Cardiac septum (tissue), 1 donor: ENCODE measurements around the gene VMAC. TPM values are rescaled to one million over a fixed set of nuclear protein-coding genes. Genes with fewer than 3 reads are reported as not detected.

Experiments
- DNase-seq: peaks from one replicate; pipeline ENCODE4 v3.0.0-alpha.2; 2020; ENCODE audit warnings: low spot score
- intact Hi-C: fragments of 100-400 bp; cut with DNase I; formaldehyde crosslinking; loops from one replicate; pipeline ENCODE4 v1.14.0; 2022
- total RNA-seq: library from RNA; stranded (reverse); fragmentation: NEBNext Ultra II Directional; extraction: Animal tissue kit (Norgen Biotek cat#: 25700); gene quantifications from one replicate; pipeline ENCODE4 v1.2.1, GENCODE V29; 2021
- donor health status: DM: no; HTN: no; CAD: no.

The VMAC gene
- total RNA-seq, 1 donor from 2014 or later = 2.4 TPM

DNA sequence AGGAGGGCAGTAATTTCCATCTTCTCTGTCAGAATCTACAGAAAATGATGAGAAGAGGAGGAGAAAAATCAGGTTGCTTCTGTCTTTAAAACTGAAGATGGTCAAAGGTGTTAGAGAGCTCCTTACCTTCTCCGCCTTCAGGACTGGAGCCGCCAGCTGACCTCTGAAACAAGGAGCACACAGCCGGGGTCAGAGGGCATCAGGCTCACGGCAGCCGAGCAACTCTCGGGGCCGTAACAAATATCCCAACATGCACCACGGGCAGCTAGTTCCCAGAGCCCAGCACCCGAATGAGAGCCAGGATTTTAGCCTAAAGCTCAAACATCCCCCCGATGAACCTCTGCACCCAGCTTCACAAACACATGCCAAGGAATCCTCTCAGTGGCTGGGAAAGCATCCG, 37.0 kb downstream of the VMAC start:
- intact Hi-C loops = no loop called here
- no peak for DNase-seq

DNA sequence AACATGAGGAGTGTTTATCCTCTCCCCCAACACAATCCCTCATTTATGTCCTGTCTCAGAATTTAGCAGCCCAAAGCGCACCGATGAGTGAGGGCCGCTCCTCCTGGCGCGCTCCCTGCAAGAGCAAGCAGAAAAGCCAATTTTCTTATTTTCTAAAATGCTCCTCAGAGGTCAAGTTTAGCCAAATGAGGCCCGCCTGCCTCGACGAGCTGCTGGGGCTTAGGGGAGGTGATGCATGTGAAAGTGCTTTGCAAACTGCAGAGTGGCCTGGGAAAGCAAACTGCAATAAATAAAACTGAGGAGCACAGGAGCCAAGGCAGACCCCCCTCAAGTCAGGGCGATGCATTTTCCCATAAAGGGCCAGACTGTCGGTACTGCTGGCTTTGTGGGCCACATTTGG, 38.4 kb downstream of the VMAC start:
- intact Hi-C loops = no loop called here
- no peak for DNase-seq

DNA sequence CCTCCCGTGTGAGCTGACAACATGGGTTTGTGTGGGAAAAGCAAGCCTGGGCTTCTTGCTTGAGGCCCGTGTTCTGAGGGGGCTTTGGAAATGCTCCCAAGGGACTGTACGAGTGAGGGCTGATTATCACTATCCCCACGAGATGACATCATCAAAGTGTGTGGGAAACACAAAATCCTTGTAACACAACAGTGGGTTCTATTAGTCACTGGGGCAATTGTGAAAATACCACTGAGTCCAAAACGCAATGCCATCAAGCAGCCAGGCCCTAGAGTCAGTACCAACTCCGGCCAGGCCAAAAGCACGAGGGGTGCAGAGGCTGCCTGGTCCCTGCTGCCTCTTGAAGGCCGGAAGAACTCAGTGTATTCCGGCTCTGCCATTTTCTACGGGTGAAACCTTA, 39.0 kb downstream of the VMAC start:
- no peak for DNase-seq
- intact Hi-C loops = no loop called here

- peak; percentile 80 for DNase-seq
- intact Hi-C loops = no loop called here
Measured at GRCh38 chr19:5947435-5947834, 42.8 kb downstream of the VMAC start.

GRCh38 chr19:5948752-5949564, 44.3 kb downstream of the VMAC start:
- no peak for DNase-seq
- intact Hi-C loops = no loop called here

DNA sequence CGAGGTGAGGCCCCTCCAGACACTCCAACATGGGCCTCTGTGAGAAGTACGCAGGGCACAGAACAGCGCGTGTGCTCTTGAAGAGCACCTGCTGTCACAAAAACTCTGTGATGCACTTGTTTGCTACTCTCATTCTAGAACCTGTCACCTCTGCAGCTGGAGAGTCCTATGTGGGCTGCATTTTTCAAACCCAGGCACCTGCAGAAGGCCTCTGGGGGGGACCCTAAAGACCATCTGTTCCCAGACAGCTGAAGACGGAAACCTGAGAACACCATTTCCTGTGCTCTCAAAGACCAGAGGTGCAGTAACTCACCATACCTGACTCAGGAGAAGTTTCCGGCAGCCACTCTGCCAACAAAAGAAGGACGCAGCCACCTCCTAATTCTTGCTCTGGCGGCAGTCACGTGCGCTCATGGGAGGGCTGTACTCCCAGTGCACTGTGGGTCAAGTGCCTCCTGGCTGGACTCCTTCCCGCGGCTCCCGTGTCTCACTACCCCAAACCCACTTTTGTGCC, 45.2 kb downstream of the VMAC start:
- peak; percentile 79 for DNase-seq
- intact Hi-C loops = no loop called here

- DNase-seq = no peak
- intact Hi-C loops = no loop called here
Measured at GRCh38 chr19:5950741-5951140, 46.1 kb downstream of the VMAC start.

- no peak for DNase-seq
- intact Hi-C loops = no loop called here
Measured at GRCh38 chr19:5951338-5951861, 46.7 kb downstream of the VMAC start.

DNA sequence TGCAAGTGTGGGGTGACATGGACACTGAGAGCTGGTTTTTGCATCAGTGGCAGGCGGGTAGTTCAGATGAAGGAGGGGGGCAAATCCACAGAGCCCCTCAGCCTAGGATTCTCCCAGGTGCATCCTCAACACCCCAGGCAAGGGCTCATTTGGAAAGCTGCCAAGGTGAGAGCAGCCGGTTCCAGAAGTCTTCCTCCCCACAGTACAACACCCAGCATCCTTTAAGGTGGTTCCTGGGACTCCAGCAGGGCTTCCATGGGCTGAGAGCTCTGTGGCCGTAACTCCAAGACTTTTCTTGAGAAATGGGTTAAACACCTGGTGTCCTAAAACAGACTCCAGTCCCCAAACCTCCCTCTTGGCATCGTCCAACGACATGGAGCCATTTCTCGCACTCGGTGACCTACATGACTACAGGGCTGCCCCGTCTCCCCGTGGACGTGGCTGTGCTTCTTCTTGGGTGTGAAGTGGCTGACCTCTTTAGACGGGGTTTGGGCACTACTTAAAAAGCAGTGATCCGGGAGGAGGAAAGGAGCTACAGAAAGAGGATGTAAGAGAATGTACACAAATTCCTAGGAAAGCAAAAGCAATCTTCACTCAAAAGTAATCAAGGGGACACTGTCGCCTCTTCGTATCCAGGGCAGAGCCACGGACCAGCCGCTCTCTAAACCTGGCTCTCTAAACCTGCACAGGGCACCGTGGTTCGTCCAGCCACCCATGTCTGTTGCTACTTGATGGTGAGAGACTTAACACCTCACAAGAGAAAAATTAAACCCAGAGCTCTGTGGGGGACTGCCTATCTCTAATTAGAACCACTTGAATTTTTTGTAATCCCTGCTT, 47.7 kb downstream of the VMAC start:
- no peak for DNase-seq
- intact Hi-C loops = no loop called here

GRCh38 chr19:5953030-5953589, 48.4 kb downstream of the VMAC start:
- DNase-seq = no peak
- intact Hi-C loops = no loop called here

DNA sequence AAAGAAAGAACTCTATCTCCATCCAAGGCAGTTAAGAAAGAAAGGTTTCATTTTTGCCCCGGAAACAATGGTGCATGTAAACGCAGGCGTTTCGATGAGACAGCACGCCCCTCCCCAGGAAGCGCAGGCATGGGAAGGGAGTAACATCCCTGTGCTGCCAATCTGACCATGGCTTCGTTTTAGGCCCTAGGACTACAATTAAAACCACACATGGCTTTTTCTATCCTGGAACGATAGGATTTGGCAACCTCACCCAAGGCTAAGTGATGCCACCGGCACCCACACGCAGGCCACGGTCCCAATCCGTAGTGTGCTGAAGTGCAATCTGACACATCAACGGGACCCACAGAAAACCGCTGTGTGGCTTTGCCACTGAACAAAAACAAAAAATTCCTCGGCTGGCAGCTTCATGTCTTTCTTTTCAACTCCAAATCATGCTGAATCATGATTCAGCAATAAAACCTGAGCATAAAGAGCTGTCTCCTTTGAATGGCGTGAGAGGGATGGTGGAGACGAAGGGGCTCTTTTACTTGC, 49.1 kb downstream of the VMAC start:
- intact Hi-C loops = no loop called here
- DNase-seq = no peak

GRCh38 chr19:5954293-5954692, 49.6 kb downstream of the VMAC start:
- intact Hi-C loops = no loop called here

DNA sequence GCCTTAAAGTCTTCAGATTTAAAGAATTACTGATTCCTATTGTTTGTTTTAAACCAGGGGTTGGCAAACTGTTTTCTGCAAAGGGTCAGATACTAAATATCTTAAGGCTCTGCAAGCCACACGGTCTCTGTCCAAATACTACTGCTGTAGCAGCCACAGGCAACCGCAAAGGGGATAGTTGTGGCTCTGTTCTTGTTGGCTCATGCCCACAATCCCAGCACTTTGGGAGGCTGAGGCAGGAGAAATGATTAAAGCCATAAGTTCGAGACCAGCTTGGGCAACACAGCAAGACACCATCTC, 50.9 kb downstream of the VMAC start:
- intact Hi-C loops = loop anchor here (5.0 kb wide), 1 partner anchor 128 kb away; no protein-coding TSS in a partner anchor
- DNase-seq = no peak

More at GRCh38 chr19:5954293-5954692, 49.6 kb downstream of the VMAC start:
- DNase-seq = no peak

- DNase-seq = no peak
- intact Hi-C loops = loop anchor here (5.0 kb wide), 1 partner anchor 129 kb away; no protein-coding TSS in a partner anchor
Measured at GRCh38 chr19:5956323-5956722, 51.7 kb downstream of the VMAC start.

DNA sequence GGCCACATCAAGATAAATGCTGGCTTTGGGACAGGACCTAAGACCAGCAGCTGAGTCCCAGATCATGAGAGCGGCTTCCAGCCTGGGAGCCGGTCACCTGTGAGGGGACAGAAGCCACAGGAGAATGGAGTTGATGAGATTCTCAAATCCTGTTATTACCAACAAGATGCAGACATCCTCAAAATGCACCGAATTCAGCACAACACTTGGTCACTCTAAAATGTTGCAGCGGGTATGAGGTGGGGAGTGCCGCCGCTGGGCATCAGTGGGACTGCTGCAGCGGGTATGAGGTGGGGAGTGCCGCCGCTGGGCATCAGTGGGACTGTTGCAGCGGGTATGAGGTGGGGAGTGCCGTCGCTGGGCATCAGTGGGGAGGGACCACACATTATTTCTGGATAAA, 52.1 kb downstream of the VMAC start:
- intact Hi-C loops = loop anchor here (5.0 kb wide), 1 partner anchor 129 kb away; no protein-coding TSS in a partner anchor

GRCh38 chr19:5957170-5957569, 52.5 kb downstream of the VMAC start:
- no peak for DNase-seq
- intact Hi-C loops = loop anchor here (5.0 kb wide), 1 partner anchor 130 kb away; no protein-coding TSS in a partner anchor

More for the DNA sequence above, 52.1 kb downstream of the VMAC start:
- DNase-seq = no peak

DNA sequence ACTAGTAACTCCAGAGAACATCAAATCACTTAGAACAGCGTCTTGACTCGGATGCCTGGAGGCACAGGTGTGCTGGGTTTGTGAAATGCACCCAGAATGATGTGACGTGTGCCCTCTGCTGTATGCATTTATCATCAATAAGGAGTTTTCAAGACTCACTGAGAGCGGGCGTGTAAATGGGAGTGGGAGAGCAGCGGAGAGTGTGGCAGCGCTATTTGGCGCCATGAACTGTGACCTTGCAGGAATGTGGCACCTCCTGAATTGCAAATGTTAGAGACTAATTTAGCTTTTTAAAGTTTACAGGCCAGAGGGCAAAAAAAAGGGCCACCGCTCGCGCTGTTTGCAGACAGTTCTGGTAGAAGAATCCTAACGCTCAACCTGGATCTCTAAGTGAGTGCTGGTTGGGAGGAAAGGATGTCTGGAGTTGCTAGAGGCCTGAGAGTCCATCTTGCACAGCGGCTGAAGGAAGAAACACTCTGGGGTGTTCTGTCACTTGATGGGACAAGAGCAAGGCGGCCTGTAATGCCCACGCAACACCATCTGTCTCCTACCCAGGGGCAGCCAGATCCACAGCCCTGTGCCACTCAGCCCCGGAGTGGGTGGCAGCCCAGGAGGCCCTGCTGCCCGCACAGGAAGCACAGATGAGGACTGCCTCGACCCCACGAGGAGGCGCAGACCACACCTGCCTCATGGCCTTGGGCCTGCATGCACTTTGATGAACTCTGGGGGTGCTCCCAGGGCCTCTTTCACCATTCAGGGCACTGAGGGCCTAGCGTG, 53.6 kb downstream of the VMAC start:
- intact Hi-C loops = loop anchor here (5.0 kb wide), 1 partner anchor 131 kb away; no protein-coding TSS in a partner anchor
- no peak for DNase-seq

DNA sequence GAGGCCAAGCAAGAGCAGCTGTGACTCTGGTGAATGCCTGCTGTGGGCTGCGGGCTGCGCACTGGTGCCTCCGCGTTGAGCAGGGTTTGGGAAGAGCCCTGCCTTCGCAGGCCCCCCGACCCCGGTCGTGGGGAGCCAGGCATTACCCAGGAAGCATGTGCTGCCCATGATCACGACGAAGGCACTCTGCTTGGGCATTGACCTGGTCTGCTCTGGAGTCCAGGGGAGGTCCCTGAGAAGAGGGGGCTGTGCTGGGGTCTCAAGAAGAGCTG, 54.1 kb downstream of the VMAC start:
- intact Hi-C loops = loop anchor here (5.0 kb wide), 1 partner anchor 131 kb away; no protein-coding TSS in a partner anchor
- DNase-seq = no peak
